Subcutaneous abdominal adipose tissue (tissue), 5 donors: ENCODE data around the gene BSG.
"Not testable (repeated sequence)": the region's sequence is repeated elsewhere in the genome, so short reads cannot be mapped to it uniquely, and the experiment has no call there.

Source experiments
- H3K27ac ChIP-seq: one replicate; pipeline ENCODE4 v1.7.0; 2013; ENCODE audit warnings: low read depth, mild to moderate bottlenecking, inconsistent platforms, low read length, moderate library complexity
- H3K27me3 ChIP-seq, 5 donors: one replicate each; pipeline ENCODE4 v1.7.0; 2013; ENCODE audit warnings: low read length in 5 of 5, inconsistent platforms in 1 of 5; ENCODE audit not compliant: control insufficient read depth in 5 of 5, insufficient read depth in 4 of 5
- H3K36me3 ChIP-seq, 5 donors: one replicate each; pipeline ENCODE4 v1.7.0; 2013; ENCODE audit warnings: low read length in 5 of 5; ENCODE audit not compliant: control insufficient read depth in 5 of 5, insufficient read depth in 5 of 5
- H3K4me1 ChIP-seq, 5 donors: one replicate each; pipeline ENCODE4 v1.7.0; 2013; ENCODE audit warnings: low read length in 5 of 5, mild to moderate bottlenecking in 3 of 5, moderate library complexity in 1 of 5; ENCODE audit not compliant: control insufficient read depth in 5 of 5, insufficient read depth in 5 of 5
- H3K4me3 ChIP-seq, 5 donors: one replicate each; pipeline ENCODE4 v1.7.0; 2013; ENCODE audit warnings: low read length in 5 of 5, low read depth in 1 of 5
- H3K9ac ChIP-seq, 5 donors: one replicate each; pipeline ENCODE4 v1.7.0; 2013; ENCODE audit warnings: low read length in 5 of 5, mild to moderate bottlenecking in 4 of 5, moderate library complexity in 3 of 5
- H3K9me3 ChIP-seq, 5 donors: one replicate each; pipeline ENCODE4 v1.7.0; 2013; ENCODE audit warnings: low read length in 5 of 5; ENCODE audit not compliant: control insufficient read depth in 5 of 5
- donor health status: healthy.
- donor health status: healthy.
- donor health status: healthy.
- donor health status: healthy.
- donor health status: healthy.

The BSG gene

GRCh38 chr19:594265-594870 lies 22.0 kb downstream of the BSG start:
- peaks cover 23 to 48% (median 29%) of the 10 kb centered on the region in 5 donors for H3K27me3 ChIP-seq
- no peak overlapping the region for H3K9ac ChIP-seq
- no peak overlapping the region for H3K27ac ChIP-seq
- no peaks in the 10 kb centered on the region for H3K36me3 ChIP-seq
- H3K9me3 ChIP-seq = no peaks in the 10 kb centered on the region
- H3K4me3 ChIP-seq = no peak overlapping the region
- H3K4me1 ChIP-seq = peaks cover 0 to 10% (median 3%) of the 10 kb centered on the region in 5 donors

GRCh38 chr19:595326-596262 lies 23.2 kb downstream of the BSG start:
- H3K4me1 ChIP-seq = peaks cover 0 to 5% (median 0%) of the 10 kb centered on the region in 5 donors
- no peaks in the 10 kb centered on the region for H3K36me3 ChIP-seq
- H3K9ac ChIP-seq = no peak overlapping the region
- H3K27me3 ChIP-seq = peaks cover 22 to 47% (median 28%) of the 10 kb centered on the region in 5 donors
- no peak overlapping the region for H3K4me3 ChIP-seq
- H3K27ac ChIP-seq = no peak overlapping the region
- H3K9me3 ChIP-seq = no peaks in the 10 kb centered on the region

GRCh38 chr19:596263-596655 lies 23.9 kb downstream of the BSG start:
- Histone ChIP-seq H3K9ac (no peak overlapping the region), H3K9me3 (peaks cover 0 to 3% (median 0%) of the 10 kb centered on the region in 5 donors), H3K4me1 (peaks cover 0 to 2% (median 0%) of the 10 kb centered on the region in 5 donors), H3K36me3 (no peaks in the 10 kb centered on the region), H3K4me3 (no peak overlapping the region), H3K27ac (no peak overlapping the region), H3K27me3 (peaks cover 16 to 40% (median 22%) of the 10 kb centered on the region in 5 donors)

GRCh38 chr19:597406-598315 lies 25.3 kb downstream of the BSG start:
- Histone ChIP-seq H3K27me3 (peaks cover 7 to 30% (median 9%) of the 10 kb centered on the region in 5 donors), H3K36me3 (no peaks in the 10 kb centered on the region), H3K4me1 (no peaks in the 10 kb centered on the region), H3K9ac (no peak overlapping the region), H3K4me3 (no peak overlapping the region), H3K9me3 (peaks cover 0 to 7% (median 0%) of the 10 kb centered on the region in 5 donors), H3K27ac (no peak overlapping the region)

- Histone ChIP-seq H3K36me3 (no peaks in the 10 kb centered on the region), H3K9ac (no peak overlapping the region), H3K9me3 (peaks cover 0 to 7% (median 0%) of the 10 kb centered on the region in 5 donors), H3K27me3 (peaks cover 0 to 9% (median 0%) of the 10 kb centered on the region in 5 donors), H3K27ac (no peak overlapping the region), H3K4me1 (no peaks in the 10 kb centered on the region), H3K4me3 (no peak overlapping the region)
These were observed 28.9 kb downstream of the BSG start for GRCh38 chr19:601310-601709.

GRCh38 chr19:601790-602189 lies 29.4 kb downstream of the BSG start:
- Histone ChIP-seq H3K27ac (no peak overlapping the region), H3K36me3 (no peaks in the 10 kb centered on the region)

GRCh38 chr19:602391-603301 lies 30.2 kb downstream of the BSG start:
- H3K4me3 ChIP-seq = no peak overlapping the region
- H3K4me1 ChIP-seq = no peaks in the 10 kb centered on the region
- no peak overlapping the region for H3K27ac ChIP-seq
- H3K9me3 ChIP-seq = peaks cover 0 to 7% (median 0%) of the 10 kb centered on the region in 5 donors
- H3K36me3 ChIP-seq = no peaks in the 10 kb centered on the region
- no peak overlapping the region for H3K9ac ChIP-seq
- peaks cover 0 to 5% (median 2%) of the 10 kb centered on the region in 5 donors for H3K27me3 ChIP-seq

More at GRCh38 chr19:601790-602189, 29.4 kb downstream of the BSG start:
- Histone ChIP-seq H3K9ac (no peak overlapping the region), H3K4me3 (no peak overlapping the region), H3K27me3 (peaks cover 0 to 4% (median 0%) of the 10 kb centered on the region in 5 donors), H3K9me3 (peaks cover 0 to 7% (median 0%) of the 10 kb centered on the region in 5 donors), H3K4me1 (no peaks in the 10 kb centered on the region)

- H3K4me1 ChIP-seq, H3K36me3 ChIP-seq, H3K9ac ChIP-seq, H3K27me3 ChIP-seq, H3K4me3 ChIP-seq, H3K27ac ChIP-seq, H3K9me3 ChIP-seq: not testable (repeated sequence)
These were observed 30.9 kb downstream of the BSG start for GRCh38 chr19:603302-603639.

GRCh38 chr19:603779-604178 lies 31.4 kb downstream of the BSG start:
- H3K27ac ChIP-seq, H3K9ac ChIP-seq, H3K4me3 ChIP-seq, H3K4me1 ChIP-seq, H3K27me3 ChIP-seq, H3K9me3 ChIP-seq, H3K36me3 ChIP-seq: not testable (repeated sequence)
